GM19240 (cell line): ENCODE results near the gene WDFY2.
A peak's percentile ranks its signal among the peaks of the same experiment; 100 is the strongest.

Source experiments
- DNase-seq: peaks from one replicate; pipeline ENCODE4 v3.0.0; 2011; ENCODE audit warnings: low spot score; ENCODE audit not compliant: insufficient read length

The WDFY2 gene

DNA sequence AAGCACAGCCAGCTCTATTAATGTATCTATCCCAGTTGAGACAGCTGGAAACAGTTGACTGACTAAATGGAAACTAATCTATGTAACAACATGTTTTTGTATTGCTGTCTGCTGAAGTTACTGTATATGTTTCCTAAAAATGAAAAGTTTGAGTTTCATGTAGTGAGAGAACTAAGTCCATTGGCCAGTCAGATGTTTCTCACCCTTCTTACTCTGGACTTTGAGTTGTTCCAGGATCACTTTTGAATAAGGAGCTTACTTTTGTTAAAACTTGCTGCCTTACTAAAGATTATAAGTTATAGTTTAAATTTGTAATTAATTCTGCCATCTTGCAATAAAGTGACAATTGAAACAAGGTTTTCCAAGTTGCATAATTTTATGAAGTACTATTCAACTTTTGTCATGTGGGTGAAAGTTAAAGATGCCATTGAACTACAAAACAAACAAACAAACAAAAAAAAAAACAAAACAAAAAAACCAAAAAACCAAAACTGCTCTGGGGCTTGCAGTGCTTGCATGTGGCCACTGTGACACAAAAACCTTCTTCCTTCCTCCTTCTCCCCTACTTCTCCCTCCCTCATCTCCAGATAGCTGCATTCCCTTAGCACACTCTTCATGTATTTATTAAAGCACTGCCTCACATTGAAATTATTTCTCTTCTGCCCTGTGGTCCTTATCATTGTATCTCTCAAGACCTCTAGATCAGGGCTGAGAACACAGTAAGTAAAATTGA is 15.3 kb downstream of the WDFY2 start:
- DNase-seq = no peak

DNA sequence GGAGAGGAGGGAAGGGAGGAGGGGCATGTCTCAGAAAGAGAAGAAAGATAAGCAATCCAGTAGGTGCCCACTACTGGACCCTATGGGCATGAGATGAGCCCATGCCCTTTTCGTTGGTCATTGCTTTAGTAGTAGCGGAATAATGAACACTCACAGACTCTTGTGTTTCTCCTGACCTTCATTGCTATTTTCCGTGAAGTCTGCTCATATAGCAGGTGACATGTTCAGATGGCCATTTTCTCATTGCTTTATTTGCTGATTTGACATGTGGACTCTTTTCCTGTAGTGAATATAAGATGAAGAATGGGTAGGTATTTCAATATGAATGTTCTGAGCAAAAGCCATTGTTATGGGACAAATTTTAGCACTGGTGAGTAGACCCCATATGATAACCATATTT is 16.4 kb downstream of the WDFY2 start:
- no peak for DNase-seq

DNA sequence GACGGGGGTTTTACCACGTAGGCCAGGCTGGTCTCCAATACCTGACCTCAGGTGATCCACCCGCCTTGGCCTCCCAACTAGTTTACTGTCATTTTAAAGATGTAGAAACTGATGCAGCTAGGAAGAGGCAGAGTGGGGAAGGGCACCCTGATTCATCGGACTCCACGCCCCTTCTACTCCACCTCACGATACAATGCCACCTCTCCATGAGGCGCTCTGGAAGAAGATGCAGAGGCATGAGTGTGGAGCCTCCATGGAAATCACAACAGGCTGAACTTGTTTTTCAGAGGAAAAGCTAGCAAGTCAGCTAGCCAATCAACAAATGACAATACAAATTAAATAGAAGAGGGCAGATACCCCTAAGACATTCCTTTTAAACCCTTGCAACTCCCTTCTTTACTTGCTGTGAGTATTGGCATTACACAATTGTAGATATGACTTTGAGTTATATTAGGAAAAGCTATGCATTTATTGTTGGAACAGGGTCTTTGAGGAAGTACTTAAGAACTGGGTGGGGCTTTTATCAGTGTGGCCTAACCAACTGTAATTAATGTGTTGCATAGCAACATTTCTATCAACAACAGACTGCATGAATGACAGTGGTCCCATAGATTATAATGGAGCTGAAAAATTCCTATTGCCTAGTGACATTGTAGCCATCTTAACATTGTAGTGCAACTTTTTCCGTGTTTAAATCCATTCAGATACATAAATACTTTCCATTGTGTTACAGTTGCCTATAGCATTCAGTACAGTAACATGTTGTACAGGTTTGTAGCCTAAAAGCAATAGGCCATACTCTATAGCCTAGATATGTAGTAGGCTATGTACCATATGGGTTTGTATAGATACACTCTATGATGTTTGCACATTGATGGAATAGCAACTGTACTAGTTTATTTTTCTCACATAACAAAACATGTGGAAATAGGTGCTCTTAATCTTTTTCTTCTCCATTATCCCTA is 17.6 kb downstream of the WDFY2 start:
- DNase-seq = no peak

DNA sequence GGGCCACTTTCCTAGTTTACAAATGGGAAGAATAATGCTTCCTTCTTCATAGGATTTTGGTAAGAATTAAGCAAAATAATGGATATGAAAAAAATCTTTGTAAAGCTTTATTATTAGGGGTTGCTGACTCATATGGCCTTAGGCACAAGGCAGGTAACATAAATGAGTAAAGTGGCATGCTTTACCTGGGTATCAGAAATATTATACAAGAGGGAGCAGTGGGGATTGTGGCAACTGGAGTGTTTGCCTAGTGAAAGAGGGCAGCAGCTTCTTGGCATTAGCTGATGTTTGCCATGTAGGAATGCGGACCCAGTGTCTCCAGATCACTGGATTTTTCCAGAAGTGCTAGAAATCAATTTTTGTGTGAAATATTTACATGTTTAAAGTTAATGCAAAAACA is 19.5 kb downstream of the WDFY2 start:
- no peak for DNase-seq

DNA sequence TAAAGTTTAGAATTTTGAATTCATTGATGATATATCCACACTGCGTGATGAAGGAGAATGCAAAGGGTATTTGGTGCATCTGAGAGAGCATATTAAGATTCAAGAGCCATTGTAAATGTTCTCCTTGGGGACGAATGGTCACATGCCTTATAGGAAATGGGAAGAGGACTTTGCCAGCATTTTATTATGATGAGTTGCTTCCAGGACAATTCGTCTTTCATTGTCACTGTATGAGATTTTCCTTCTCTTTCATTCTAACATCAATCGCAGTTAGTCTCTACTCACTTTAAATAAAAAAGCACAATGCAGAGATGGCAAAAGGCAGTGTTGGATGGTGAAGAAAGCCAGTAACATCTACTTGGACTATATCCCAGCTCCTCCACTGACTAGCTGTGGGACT is 21.4 kb downstream of the WDFY2 start:
- no peak for DNase-seq

DNA sequence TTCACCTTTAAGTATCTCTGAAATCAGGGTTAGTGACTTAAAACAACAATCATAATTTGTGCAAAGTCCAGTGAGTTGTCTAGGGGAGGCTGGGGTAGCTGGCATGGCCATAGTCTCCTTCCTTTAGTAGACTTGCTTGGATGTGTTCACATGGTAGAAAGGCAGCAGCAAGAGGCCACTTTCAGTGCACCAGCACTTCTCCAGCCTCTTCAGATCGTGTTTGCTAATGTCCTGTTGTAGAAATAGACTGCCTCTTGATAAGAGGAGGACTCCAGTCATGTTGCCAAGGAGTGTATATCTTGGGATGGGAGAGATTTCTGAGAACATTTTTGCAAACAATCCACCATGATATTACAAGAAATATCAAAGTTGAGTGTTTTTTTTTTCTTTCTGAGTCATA is 22.9 kb downstream of the WDFY2 start:
- no peak for DNase-seq

DNA sequence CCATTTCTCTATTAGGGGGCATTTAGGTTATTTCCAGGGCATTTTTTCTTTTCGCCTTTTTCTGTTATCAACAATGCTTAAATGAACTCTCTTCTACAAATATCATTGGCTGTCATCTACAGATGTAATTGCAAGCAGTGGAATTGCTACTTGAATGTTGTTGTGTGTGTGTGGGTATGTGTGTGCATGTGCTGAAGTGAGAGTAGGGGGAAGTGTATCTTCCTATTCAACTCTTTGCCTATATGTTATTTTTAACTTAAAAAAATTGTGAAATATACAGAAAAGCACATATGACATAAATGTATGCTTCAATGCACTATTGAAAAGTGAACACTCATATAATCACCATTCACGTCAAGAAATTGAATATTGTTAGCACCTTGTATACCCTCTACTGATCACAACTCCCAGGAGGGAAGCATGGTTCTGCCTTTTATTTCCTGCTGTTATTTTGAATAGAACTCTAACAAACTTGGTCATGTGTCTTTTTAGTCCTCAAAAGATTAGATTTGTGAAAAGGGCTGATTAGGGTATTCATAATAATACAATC is 24.7 kb downstream of the WDFY2 start:
- DNase-seq = no peak

DNA sequence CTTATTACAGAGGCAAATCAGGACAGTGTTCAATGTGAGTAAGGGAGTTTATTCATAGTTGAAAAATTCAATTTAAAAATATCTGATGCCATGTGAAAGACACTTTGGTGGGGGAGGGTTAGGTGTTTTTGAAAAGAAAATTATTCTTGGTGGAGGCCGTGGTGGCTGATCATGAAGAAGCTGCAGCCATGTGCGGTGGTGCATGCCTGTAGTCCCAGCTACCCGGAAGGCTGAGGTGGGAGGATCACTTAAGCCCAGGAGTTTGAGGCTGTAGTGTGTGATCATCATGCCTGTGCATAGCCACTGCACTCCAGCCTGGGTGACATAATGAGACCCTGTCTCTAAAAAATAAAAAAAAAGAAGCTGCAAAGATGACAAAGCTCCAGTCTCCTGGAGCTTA is 28.6 kb downstream of the WDFY2 start:
- DNase-seq = no peak

DNA sequence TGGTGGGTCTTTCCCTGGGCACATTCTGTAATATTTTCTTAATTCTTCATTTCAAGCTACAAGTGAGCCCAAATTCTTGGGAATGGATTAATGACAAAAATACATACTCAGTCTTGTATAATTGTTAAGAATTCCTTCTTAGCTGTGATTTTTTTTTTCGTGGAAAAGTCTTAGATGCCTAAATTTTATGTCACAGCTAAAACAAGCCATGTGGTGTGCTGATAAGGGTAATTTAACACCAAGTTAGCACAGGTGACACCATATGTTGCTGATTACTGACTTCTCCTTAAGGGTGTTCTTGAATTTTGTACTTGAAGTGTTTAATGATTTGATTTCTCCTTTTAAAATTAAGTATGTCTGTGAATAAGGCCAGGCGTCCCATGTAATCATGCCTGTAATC is 29.3 kb downstream of the WDFY2 start:
- DNase-seq = no peak

DNA sequence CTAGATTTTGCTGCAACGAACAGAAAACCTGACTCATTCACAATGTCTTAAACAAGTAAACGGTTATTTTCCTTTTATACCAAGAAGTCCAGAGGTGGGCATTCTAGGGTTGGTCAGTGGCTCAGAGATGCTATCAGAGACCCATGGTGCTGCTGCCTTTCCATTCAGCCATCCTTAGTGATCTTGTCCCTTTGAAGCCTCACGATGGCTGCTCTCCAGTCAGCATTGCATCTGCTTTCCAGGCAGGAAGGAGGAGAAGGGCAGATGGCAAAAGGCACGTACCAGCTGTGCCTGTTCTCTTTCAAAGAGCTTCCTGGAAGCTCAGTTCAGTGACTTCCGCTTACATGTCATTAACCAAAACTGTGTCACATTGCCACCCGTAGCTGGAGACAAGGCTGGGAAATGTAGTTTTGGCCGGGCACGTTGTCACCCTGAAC is 30.1 kb downstream of the WDFY2 start:
- peak; percentile 10 for DNase-seq

DNA sequence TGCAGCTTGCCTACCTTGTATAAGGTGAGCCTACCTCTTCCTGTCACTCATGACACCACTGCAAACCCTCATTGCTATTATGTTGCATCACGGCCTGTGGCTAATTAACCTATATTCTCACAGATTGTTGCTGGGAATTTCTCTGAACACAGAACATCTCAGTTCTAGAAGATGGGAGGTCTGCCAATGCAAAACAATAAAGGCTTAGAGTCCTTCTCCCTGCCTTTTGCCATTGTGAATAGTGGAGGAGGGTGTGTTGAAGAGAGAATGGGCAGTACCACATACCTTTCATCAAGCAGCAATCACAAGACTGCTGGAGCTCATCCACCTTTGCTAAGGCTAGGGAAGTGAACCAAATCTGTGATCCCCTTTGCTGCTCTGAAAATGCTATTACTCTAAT is 34.4 kb downstream of the WDFY2 start:
- DNase-seq = no peak

DNA sequence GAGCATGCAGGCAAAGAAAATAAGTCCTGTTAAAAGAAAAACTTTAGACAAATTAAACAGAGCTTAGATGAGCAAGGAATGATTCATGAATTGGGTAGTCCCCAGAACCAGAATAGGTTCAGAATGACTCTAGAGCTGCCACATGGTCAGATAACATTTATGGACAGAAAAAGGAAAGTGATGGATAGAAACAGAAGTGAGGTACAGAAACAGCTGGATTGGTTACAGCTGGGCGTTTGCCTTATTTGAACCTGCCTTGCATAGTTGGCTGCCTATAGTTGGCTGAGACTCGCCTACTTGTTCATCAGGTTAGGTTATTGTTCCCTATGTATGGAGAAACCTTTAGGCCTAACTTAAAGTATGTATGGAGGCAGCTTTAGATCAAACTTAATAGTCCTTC is 35.4 kb downstream of the WDFY2 start:
- DNase-seq = no peak

DNA sequence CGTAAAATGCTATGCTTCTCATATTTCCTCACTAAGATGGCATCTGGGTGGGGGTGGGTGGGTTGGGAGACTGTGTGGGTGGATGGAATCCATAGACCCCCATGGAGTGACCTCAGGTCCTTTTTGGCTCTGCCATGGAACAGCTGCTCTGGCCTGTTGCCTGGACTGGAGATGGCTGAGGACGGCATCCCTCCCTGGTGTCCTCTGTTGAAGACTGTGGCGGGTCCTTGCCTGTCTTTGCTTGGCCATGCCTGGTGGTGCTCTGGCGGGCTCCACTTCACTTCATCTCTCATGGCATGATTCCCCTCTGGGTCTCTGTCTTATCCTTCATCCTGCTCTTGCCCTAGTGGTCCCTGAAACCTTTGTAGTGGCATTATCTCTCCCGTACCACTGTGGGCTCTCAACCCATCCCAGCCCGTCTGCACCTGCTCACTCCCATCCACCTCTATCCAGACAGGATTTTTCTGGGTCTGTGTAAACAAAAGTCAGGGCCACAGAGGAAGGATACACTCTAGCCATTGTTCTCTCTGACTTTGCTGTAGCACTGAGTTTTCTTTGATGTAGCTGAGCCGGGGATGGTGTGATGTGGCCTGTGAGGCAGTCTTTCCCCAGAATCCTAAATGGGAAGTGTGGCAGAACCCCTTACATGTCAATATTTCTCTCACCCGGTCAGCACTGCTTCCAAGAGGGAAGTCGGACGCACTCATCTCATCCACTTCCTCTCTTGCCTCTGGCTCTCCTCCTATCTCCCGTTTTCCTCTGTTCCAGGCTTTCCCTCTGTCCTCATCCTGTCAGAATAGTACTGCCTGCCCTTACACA is 36.1 kb downstream of the WDFY2 start:
- no peak for DNase-seq

DNA sequence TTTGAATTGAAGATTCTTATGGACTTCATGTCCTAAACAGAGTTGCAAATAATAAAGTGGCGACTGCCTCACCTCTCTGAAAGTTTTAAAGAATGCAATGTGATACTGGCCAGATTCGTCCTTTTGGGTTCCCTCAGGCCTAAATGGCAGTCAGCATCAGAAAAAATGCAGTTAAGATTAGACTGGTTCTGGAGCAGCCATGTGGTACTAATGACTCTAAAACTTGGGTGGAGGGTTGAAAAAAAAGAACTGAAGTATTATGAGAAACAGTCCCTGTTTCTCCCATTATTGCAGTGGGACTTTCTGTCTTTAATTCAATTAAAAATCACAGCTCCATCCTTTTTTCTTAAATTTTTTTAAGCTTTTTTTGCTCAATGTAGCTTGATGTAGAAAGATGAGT is 37.3 kb downstream of the WDFY2 start:
- no peak for DNase-seq

DNA sequence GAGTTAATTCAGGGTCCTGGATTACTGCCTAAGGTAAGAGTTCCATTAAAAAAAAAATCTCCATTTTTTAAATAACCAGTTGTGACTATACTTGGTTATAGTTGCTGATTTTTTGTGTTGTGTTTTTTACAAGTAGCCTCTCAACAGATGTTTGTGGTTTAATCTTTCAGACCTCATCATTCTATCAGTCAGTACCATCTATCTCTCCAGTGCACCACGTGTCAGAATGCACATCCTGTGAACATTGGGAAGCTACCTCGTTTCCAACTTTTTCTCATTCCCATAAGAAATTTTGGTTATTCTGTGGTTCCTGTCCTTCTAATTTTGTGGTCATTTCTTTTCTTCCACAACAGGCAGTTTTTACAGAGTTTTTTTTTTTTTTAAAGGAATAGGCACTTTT is 39.2 kb downstream of the WDFY2 start:
- no peak for DNase-seq

DNA sequence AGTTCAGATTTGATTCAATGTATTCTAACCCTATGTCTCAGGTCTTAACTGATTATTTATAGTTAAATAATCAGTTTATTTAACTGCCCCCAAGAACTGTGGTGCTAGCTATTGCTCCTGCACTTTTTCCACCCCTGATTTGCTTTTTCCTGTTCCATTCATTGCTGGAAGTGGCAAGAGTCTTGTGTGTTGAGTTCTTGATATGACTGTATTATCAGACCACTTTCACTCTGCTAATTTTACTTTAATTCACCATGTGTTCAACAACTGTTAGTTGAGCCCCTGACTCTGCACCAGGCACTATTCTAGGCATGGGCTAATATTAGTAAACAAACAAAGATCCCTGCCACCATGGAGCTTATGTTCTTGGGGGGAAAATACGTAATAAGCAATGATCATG is 39.9 kb downstream of the WDFY2 start:
- no peak for DNase-seq

DNA sequence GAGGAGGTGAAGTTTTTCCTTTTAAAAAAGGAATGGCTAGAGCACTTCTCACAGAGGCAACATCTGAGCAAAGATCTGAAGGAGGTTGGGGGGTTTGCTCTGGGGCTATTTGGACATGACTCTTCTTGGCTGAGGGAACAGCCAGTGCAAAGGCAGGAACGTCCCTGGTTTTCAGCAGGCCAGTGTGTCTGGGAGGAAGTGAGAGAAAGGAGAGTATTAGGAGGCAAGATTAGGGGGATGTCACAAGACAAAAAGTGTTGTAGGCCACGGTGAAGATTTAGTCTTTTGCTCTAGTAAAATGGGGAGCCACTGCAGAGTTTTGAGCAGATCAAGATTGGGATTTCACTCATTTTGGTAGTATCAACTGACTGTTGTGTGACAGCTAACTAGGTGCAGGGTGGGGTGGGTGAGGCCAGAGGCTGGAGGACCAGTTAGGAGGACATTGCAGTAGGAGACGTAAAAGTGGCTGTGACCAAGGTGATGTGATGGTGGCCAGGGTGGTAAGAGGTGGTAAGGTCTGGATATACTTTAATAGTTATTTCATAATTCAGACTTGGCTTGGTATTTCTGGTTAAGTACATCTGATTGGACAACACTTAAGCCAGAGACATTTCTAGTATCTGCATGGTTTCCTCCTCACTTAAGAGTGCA is 40.6 kb downstream of the WDFY2 start:
- DNase-seq = no peak

DNA sequence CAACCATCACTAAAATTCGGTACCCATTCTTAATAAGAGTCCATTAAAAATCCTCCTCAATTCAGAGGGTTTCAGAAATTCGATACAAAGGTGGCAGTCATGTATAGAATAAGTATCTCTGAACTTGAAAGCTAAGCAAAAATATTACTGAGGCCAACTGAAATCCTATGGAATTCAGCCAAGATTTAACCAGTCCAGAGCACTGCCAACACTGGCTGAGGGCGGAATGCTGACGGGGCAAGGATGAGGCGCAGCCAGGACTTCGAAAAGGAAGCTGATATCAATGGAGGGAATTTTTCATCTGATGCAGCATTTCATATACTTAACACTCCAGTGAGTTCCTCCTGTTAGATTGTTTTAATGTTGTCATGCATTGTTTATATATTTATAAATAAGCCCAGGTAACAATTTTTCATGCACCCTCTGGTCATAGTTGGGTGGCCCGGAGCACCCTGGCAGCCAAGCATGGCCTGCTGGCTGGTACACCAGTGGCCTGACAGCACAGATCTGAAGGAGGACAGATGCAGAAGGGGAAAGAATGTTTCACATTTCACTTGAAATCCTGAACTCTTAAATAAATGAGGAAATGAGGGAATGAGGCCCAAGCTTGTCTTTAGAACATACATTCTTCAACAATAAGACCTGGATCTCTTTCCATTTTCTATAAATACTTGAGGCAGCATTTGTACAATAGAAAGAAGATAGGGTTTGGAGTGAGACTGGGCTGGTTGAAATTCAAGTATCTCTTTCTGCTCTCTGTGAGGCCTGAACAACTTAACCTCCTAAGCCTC is 41.5 kb downstream of the WDFY2 start:
- no peak for DNase-seq

DNA sequence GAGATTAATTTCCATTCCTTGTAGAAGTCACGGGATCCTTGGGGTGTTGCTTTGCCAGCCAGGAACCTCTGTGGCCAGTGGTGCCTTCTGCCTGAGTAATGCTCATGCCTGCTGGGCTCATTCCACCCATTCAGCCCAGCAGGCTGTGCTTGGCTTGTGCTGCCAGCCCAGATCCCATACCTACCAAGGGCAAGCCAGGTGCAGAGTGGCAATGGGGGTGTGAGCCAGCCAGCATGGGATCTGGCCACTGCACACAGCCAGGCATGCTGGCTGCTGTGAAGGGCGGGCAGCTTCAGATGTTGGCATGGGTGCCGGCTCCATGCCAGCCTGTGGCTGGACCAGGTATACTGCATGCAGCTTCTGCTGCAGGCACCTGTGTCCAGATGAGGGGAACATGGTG is 42.5 kb downstream of the WDFY2 start:
- no peak for DNase-seq
